HepG2 (cell line): Measurements from ENCODE around the gene COG1. TPM values are rescaled to one million over a fixed set of nuclear protein-coding genes. Genes with fewer than 3 reads are reported as not detected.

Experiments used
- CBX5 ChIP-seq: sonication (generic); formaldehyde crosslinking; IDR thresholded peaks from 2 replicates; pipeline ENCODE4 v1.4.0; 2020; ENCODE audit warnings: missing genetic modification reagents, borderline replicate concordance
- CERS6 ChIP-seq: sonication (generic); formaldehyde crosslinking; IDR thresholded peaks from 2 replicates; pipeline ENCODE4 v1.5.0; 2020; ENCODE audit warnings: missing genetic modification reagents
- DNMT1 ChIP-seq: sonication (generic); formaldehyde crosslinking; IDR thresholded peaks from 2 replicates; pipeline ENCODE4 v1.5.1; 2020; ENCODE audit warnings: mild to moderate bottlenecking, missing genetic modification reagents
- GABPB1 ChIP-seq: IDR thresholded peaks from 2 replicates; pipeline ENCODE4 v1.6.1; 2016; ENCODE audit warnings: mild to moderate bottlenecking, missing genetic modification reagents, moderate library complexity, missing compliant biosample characterization
- HDAC2 ChIP-seq: sonication (generic); formaldehyde crosslinking; IDR thresholded peaks from 2 replicates; pipeline ENCODE4 v1.4.0; 2020; ENCODE audit warnings: missing genetic modification reagents
- HIVEP1 ChIP-seq: sonication (generic); formaldehyde crosslinking; IDR thresholded peaks from 2 replicates; pipeline ENCODE4 v1.4.0; 2020; ENCODE audit warnings: mild to moderate bottlenecking, missing genetic modification reagents
- HMG20A ChIP-seq: IDR thresholded peaks from 2 replicates; pipeline ENCODE4 v1.6.1; 2016; ENCODE audit warnings: borderline replicate concordance
- HMG20B ChIP-seq: conservative IDR thresholded peaks from 2 replicates; pipeline ENCODE4 v1.6.1; 2016; ENCODE audit warnings: missing genetic modification reagents, missing compliant biosample characterization
- HNF1A ChIP-seq, 2 experiments: sonication (generic) in 1 of 2; formaldehyde crosslinking in 1 of 2; IDR thresholded peaks; 2 replicates each; pipeline versions ENCODE4 v1.4.0 to v1.6.1; 2016 to 2020; ENCODE audit warnings: borderline replicate concordance in 1 of 2, low read depth in 1 of 2, mild to moderate bottlenecking in 1 of 2, missing genetic modification reagents in 1 of 2
- KLF12 ChIP-seq: sonication (generic); formaldehyde crosslinking; IDR thresholded peaks from 2 replicates; pipeline ENCODE4 v1.4.0; 2020; ENCODE audit warnings: missing genetic modification reagents, borderline replicate concordance
- NFATC3 ChIP-seq: sonication (generic); formaldehyde crosslinking; IDR thresholded peaks from 2 replicates; pipeline ENCODE4 v1.5.1; 2020; ENCODE audit warnings: mild to moderate bottlenecking, missing genetic modification reagents
- PRMT3 ChIP-seq: sonication (generic); formaldehyde crosslinking; IDR thresholded peaks from 2 replicates; pipeline ENCODE4 v1.8.1; 2022; ENCODE audit warnings: low read depth, mild to moderate bottlenecking, moderate library complexity, missing genetic modification reagents, borderline replicate concordance
- TBP ChIP-seq: sonication (generic); formaldehyde crosslinking; IDR thresholded peaks from 2 replicates; pipeline ENCODE4 v1.5.0; 2020; ENCODE audit warnings: missing genetic modification reagents
- WIZ ChIP-seq: sonication (generic); formaldehyde crosslinking; IDR thresholded peaks from 2 replicates; pipeline ENCODE4 v1.5.1; 2020; ENCODE audit warnings: mild to moderate bottlenecking, missing genetic modification reagents
- ZBTB43 ChIP-seq: sonication (generic); formaldehyde crosslinking; conservative IDR thresholded peaks from 2 replicates; pipeline ENCODE4 v1.4.0; 2020; ENCODE audit warnings: missing genetic modification reagents
- ZFP41 ChIP-seq: sonication (generic); formaldehyde crosslinking; IDR thresholded peaks from 2 replicates; pipeline ENCODE4 v1.4.0; 2020; ENCODE audit warnings: mild to moderate bottlenecking, missing genetic modification reagents, borderline replicate concordance
- ZMYM2 ChIP-seq: sonication (generic); formaldehyde crosslinking; IDR thresholded peaks from 2 replicates; pipeline ENCODE4 v1.8.0; 2022; ENCODE audit warnings: mild to moderate bottlenecking, missing genetic modification reagents
- ZNF143 ChIP-seq: sonication (generic); formaldehyde crosslinking; IDR thresholded peaks from 2 replicates; pipeline ENCODE4 v1.4.0; 2020; ENCODE audit warnings: missing genetic modification reagents
- ZNF160 ChIP-seq: sonication (generic); formaldehyde crosslinking; IDR thresholded peaks from 2 replicates; pipeline ENCODE4 v1.8.0; 2022; ENCODE audit warnings: mild to moderate bottlenecking, inconsistent platforms, missing genetic modification reagents
- ZNF17 ChIP-seq: sonication (generic); formaldehyde crosslinking; IDR thresholded peaks from 2 replicates; pipeline ENCODE4 v1.5.0; 2020; ENCODE audit warnings: mild to moderate bottlenecking, missing genetic modification reagents
- ZNF180 ChIP-seq: sonication (generic); formaldehyde crosslinking; IDR thresholded peaks from 2 replicates; pipeline ENCODE4 v1.4.0; 2020; ENCODE audit warnings: low read depth, missing genetic modification reagents, borderline replicate concordance
- ZNF282 ChIP-seq: fragments of 450-650 bp; IDR thresholded peaks from 2 replicates; pipeline ENCODE4 v1.6.1; 2018; ENCODE audit not compliant: partially characterized antibody
- ZNF576 ChIP-seq: sonication (generic); formaldehyde crosslinking; IDR thresholded peaks from 2 replicates; pipeline ENCODE4 v1.4.0; 2020; ENCODE audit warnings: mild to moderate bottlenecking, missing genetic modification reagents
- polyA plus RNA-seq, 8 experiments: library from polyadenylated mRNA; depleted of rRNA in 3 of 8; stranded (reverse) in 7 of 8; unstranded in 1 of 8; fragments of >200 nt; fragmentation: Illumina TruSeq in 4 of 8; extraction: Trizol in 4 of 8; gene quantifications; 2 replicates each; pipeline versions ENCODE4 v1.2.1 to v1.2.3, GENCODE V29; 2011 to 2016; ENCODE audit warnings: low read depth in 4 of 8, missing spikeins in 1 of 8, mixed read lengths in 1 of 8; ENCODE audit not compliant: insufficient read depth in 1 of 8
- total RNA-seq, 5 experiments: library from RNA; depleted of rRNA; stranded (reverse); fragments of >200 nt; fragmentation: Illumina TruSeq; extraction: Trizol; gene quantifications; 2 replicates each; pipeline ENCODE4 v1.2.3, GENCODE V29; 2016; ENCODE audit warnings: low read depth in 1 of 5

COG1 gene
- total and polyA plus RNA-seq, 2 of the 13 experiments (the other 11 are each of a cell fraction or from before 2014, with no cell fraction given) = 36.6 to 39.7 TPM

GRCh38 chr17:73201215-73202069 lies 8.6 kb downstream of the COG1 start (continued):
- TF ChIP-seq HNF1A (IDR thresholded peaks at IDR 0.05; ENCODE audit: low read depth) = peak; percentile 85
- TF ChIP-seq HNF1A (CRISPR knock-in tag; IDR thresholded peaks at IDR 0.05; ENCODE audit: borderline replicate concordance) = peak; percentile 93
- TF ChIP-seq GABPB1 (CRISPR knock-in tag) = peak; percentile 47
- 0 out of 2 replicates have a peak, but pooled peaks have one; percentile 12 for TF ChIP-seq NFATC3 (CRISPR knock-in tag)
- peak; percentile 98 for TF ChIP-seq HMG20A (CRISPR knock-in tag)
- peak; percentile 77; the same call in 1 of the 2 replicates for TF ChIP-seq HIVEP1 (CRISPR knock-in tag)
- TF ChIP-seq KLF12 (CRISPR knock-in tag) = no peak
- TF ChIP-seq TBP (CRISPR knock-in tag) = no peak
- peak; percentile 92 for TF ChIP-seq ZMYM2
- TF ChIP-seq HDAC2 (CRISPR knock-in tag) = peak; percentile 99
- TF ChIP-seq CERS6 (CRISPR knock-in tag) = no peak
- peak; percentile 87 for TF ChIP-seq ZNF143 (CRISPR knock-in tag)
- TF ChIP-seq ZFP41 = 0 out of 2 replicates have a peak, but pooled peaks have one; percentile 67
- peak; percentile 88 for TF ChIP-seq ZBTB43
- TF ChIP-seq ZNF576 (CRISPR knock-in tag) = no peak
- TF ChIP-seq PRMT3 (CRISPR knock-in tag) = peak; percentile 89
- peak; percentile 92; the same call in 1 of the 2 replicates for TF ChIP-seq WIZ (CRISPR knock-in tag)
- no peak; the same call in 1 of the 2 replicates for TF ChIP-seq ZNF160 (CRISPR knock-in tag)
- no peak for TF ChIP-seq DNMT1 (CRISPR knock-in tag)
- TF ChIP-seq CBX5 (CRISPR knock-in tag) = peak; percentile 68; the same call in 1 of the 2 replicates
- TF ChIP-seq ZNF180 (CRISPR knock-in tag) = 0 out of 2 replicates have a peak, but pooled peaks have one; percentile 50
- TF ChIP-seq ZNF282 = no peak
- no peak; the same call in 1 of the 2 replicates for TF ChIP-seq HMG20B
- no peak for TF ChIP-seq ZNF17
